GM12891 (cell line): ENCODE results near the gene FSD1.

Experiments used
- POLR2A ChIP-seq: IDR thresholded peaks from 2 replicates; pipeline ENCODE4 v1.6.1; 2011; ENCODE audit warnings: low read depth, low read length, control low read depth
- TAF1 ChIP-seq: IDR thresholded peaks from 2 replicates; pipeline ENCODE4 v1.6.1; 2011; ENCODE audit warnings: low read depth, low read length, control low read depth

DNA sequence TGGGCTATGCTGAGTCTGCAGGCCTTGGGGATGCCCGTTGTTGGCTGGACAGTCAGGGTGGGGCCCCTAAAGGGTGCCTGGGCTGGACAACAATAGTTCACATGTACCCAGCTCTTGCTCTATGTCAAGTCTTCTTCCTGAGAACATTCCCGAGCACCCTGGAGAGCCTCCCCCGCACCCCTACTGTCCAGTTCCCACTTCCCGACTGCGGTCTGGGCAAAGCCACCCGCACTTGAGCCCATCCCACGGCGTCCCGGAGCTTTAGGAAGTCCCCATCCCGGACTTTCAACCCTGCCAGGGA lies 37.9 kb downstream of the FSD1 start:
- no peak for TF ChIP-seq POLR2A
- no peak for TF ChIP-seq TAF1
